OCI-LY3 (cell line): ENCODE measurements around the gene S1PR4.
A peak's percentile ranks its signal among the peaks of the same experiment; 100 is the strongest.
"Not testable (repeated sequence)": the region's sequence is repeated elsewhere in the genome, so short reads cannot be mapped to it uniquely, and the experiment has no call there.

ENCODE experiments used
- H2AFZ ChIP-seq: fragments of 200-600, 300-600 bp; shearing (Covaris generic); 2 replicates; pipeline ENCODE4 v1.6.0; 2014; ENCODE audit warnings: antibody characterized with exemption, low read depth, low read length
- H3K27ac ChIP-seq: fragments of 200-600, 300-600 bp; sonication (generic); 2 replicates; pipeline ENCODE4 v1.5.1; 2014; ENCODE audit warnings: mild to moderate bottlenecking, low read length, moderate library complexity, mixed read lengths
- H3K27me3 ChIP-seq: fragments of 200-600, 300-600 bp; sonication (generic); 2 replicates; pipeline ENCODE4 v1.6.1; 2014; ENCODE audit warnings: low read depth, low read length, mixed read lengths
- H3K36me3 ChIP-seq: fragments of 200-600, 300-600 bp; sonication (generic); replicated peaks from 2 replicates; pipeline ENCODE3; 2014; ENCODE audit warnings: low read depth, low read length, mixed read lengths
- H3K4me1 ChIP-seq: fragments of 300-600, 200-600 bp; sonication (generic); 2 replicates; pipeline ENCODE4 v1.6.1; 2014; ENCODE audit warnings: low read length, mixed read lengths
- H3K4me2 ChIP-seq: fragments of 200-600, 300-600 bp; sonication (generic); 2 replicates; pipeline ENCODE4 v1.6.1; 2014; ENCODE audit warnings: low read length, mixed read lengths
- H3K4me3 ChIP-seq: fragments of 300-600, 200-600 bp; sonication (generic); 2 replicates; pipeline ENCODE4 v1.5.1; 2014; ENCODE audit warnings: antibody characterized with exemption, mild to moderate bottlenecking, low read length, moderate library complexity
- H3K79me2 ChIP-seq: fragments of 300-600, 200-600 bp; shearing (Covaris generic); 2 replicates; pipeline ENCODE4 v1.6.1; 2014; ENCODE audit warnings: mild to moderate bottlenecking, low read length, mixed read lengths
- H3K9ac ChIP-seq: fragments of 300-600, 200-600 bp; shearing (Covaris generic); 2 replicates; pipeline ENCODE4 v1.6.0; 2014; ENCODE audit warnings: mild to moderate bottlenecking, low read length, moderate library complexity
- H3K9me3 ChIP-seq: fragments of 200-600, 300-600 bp; shearing (Covaris generic); 2 replicates; pipeline ENCODE4 v1.6.1; 2014; ENCODE audit warnings: low read length, mixed read lengths; ENCODE audit not compliant: insufficient read depth
- H4K20me1 ChIP-seq: fragments of 200-600, 300-600 bp; sonication (generic); 2 replicates; pipeline ENCODE4 v1.6.1; 2016; ENCODE audit warnings: low read length, mixed read lengths; ENCODE audit not compliant: insufficient read depth
- CTCF ChIP-seq: fragments of 200-600, 300-600 bp; sonication (generic); IDR thresholded peaks from 2 replicates; pipeline ENCODE4 v1.5.1; 2014; ENCODE audit warnings: antibody characterized with exemption, low read length, low read depth
- EZH2phosphoT487 ChIP-seq: fragments of 200-600 bp; shearing (Covaris generic); IDR thresholded peaks from 2 replicates; pipeline ENCODE4 v1.6.1; 2018; ENCODE audit warnings: antibody characterized with exemption, mixed run types, low read depth

The S1PR4 gene

GRCh38 chr19:3167533-3168272, 10.9 kb upstream of the S1PR4 start:
- Histone ChIP-seq H3K27me3 (no peaks in the 10 kb centered on the region), H3K9ac (no peak overlapping the region), H3K9me3 (no peaks in the 10 kb centered on the region), H3K4me3 (no peak overlapping the region), H3K79me2 (no peaks in the 10 kb centered on the region), H2AFZ (no peak overlapping the region), H3K27ac (no peak overlapping the region), H3K4me2 (no peak overlapping the region), H3K4me1 (peaks cover 7% of the 10 kb centered on the region), H4K20me1 (no peaks in the 10 kb centered on the region), H3K36me3 (peaks cover 30% of the 10 kb centered on the region)
- TF ChIP-seq EZH2phosphoT487: no peak
- TF ChIP-seq CTCF: no peak

DNA sequence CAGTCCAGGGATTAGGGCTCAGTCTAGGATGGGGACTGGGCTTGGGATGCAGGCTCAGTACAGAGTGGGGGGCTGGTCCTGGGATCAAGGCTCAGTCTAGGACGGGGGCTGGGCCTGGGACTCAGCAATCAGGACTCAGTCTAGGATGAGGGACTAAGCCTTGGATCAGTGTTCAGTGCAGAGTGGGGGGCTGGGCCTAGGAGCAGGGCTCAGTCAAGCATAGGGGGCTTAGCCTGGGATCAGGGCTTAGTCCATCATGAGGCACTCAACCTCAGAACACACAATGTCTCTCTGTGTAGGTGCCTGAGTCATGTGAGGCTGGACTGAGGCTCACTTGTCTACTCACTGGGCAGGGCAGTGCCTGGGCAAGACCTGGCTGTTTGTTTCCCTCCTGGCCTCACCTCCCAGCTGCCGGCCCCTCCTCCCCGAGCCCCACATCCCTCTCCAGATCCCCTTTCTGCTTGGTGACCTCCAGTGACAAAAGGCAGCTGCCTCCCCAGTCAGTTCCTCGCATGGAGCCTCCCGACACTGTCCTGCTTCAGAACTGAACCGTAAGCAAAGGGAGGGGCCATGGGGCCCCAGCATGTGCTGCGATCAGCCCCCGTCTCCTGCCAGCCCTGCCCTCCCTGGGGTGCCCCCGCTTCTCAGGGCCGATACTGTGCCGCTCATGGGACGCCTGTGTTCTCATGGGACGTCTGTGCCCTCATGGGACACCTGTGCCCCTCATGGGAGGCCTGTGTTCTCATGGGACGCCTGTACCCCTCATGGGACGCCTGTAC, 6.5 kb upstream of the S1PR4 start:
- Histone ChIP-seq H2AFZ (no peak overlapping the region), H3K4me3 (no peak overlapping the region), H3K9ac (no peak overlapping the region), H3K79me2 (no peaks in the 10 kb centered on the region), H3K27me3 (no peaks in the 10 kb centered on the region), H4K20me1 (no peaks in the 10 kb centered on the region), H3K27ac (peak overlapping the region; percentile 11; the same call in 1 of the 2 replicates), H3K4me1 (peaks cover 8% of the 10 kb centered on the region), H3K9me3 (no peaks in the 10 kb centered on the region), H3K4me2 (peak overlapping the region; percentile 16; the same call in 1 of the 2 replicates), H3K36me3 (peaks cover 5% of the 10 kb centered on the region)
- no peak for TF ChIP-seq EZH2phosphoT487
- TF ChIP-seq CTCF: no peak

DNA sequence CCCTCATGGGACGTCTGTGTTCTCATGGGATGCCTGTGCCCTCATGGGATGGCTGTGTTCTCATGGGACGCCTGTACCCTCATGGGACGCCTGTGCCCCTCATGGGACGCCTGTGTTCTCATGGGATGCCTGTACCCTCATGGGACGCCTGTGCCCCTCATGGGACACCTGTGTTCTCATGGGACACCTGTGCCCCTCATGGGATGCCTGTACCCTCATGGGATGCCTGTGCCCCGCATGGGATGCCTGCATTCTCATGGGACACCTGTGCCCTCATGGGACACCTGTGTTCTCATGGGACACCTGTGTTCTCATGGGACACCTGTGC, 5.9 kb upstream of the S1PR4 start:
- not testable (repeated sequence) for H3K9ac ChIP-seq, H2AFZ ChIP-seq, H3K27me3 ChIP-seq, H3K9me3 ChIP-seq, H3K79me2 ChIP-seq, H3K36me3 ChIP-seq, H4K20me1 ChIP-seq, H3K4me3 ChIP-seq
- H3K27ac ChIP-seq: peak overlapping the region; percentile 11; the same call in 1 of the 2 replicates
- H3K4me2 ChIP-seq: peak overlapping the region; percentile 16; the same call in 1 of the 2 replicates
- H3K4me1 ChIP-seq: peaks cover 11% of the 10 kb centered on the region

GRCh38 chr19:3175781-3176714, 2.5 kb upstream of the S1PR4 start:
- no peaks in the 10 kb centered on the region for H3K9me3 ChIP-seq
- H4K20me1 ChIP-seq: no peaks in the 10 kb centered on the region
- no peak overlapping the region for H3K4me3 ChIP-seq
- peaks cover 27% of the 10 kb centered on the region for H3K4me1 ChIP-seq
- no peaks in the 10 kb centered on the region for H3K36me3 ChIP-seq
- TF ChIP-seq CTCF: no peak
- TF ChIP-seq EZH2phosphoT487: no peak
- H3K9ac ChIP-seq: no peak overlapping the region
- H2AFZ ChIP-seq: no peak overlapping the region
- no peaks in the 10 kb centered on the region for H3K27me3 ChIP-seq
- H3K4me2 ChIP-seq: no peak overlapping the region
- no peak overlapping the region for H3K27ac ChIP-seq
- H3K79me2 ChIP-seq: no peaks in the 10 kb centered on the region
